HepG2 (cell line): ENCODE data around the gene UBASH3A. TPM values are rescaled to one million over a fixed set of nuclear protein-coding genes. Genes with fewer than 3 reads are reported as not detected.

Source experiments
- ATAC-seq: fragments of 200-7000 bp; cut with Tn5 transposase; 3 replicates; pipeline ENCODE4 v1.9.1; 2020; ENCODE audit warnings: mild to moderate bottlenecking, moderate library complexity
- BruUV-seq: library from RNA; stranded (reverse); fragments of 400-500 nt; replicated peaks from 2 replicates; lab custom pipeline; 2021; lab: Mats Ljungman, UMichigan
- CTCF ChIA-PET: fragments of 300-600 bp; formaldehyde crosslinking; extraction: SDS; loops from one replicate; lab custom pipeline; 2021; ENCODE audit warnings: low total read pairs, inconsistent platforms, low intra/inter-chr PET ratio; lab: Yijun Ruan, JAX
- POLR2A ChIA-PET: fragments of 350-600 bp; sonication (Branson Sonifier 250); formaldehyde crosslinking; loops from one replicate; lab custom pipeline; 2020; ENCODE audit warnings: antibody characterized with exemption, inconsistent platforms; lab: Yijun Ruan, JAX
- DNase-seq: peaks from one replicate; pipeline ENCODE4 v3.0.0-alpha.2; 2015; ENCODE audit warnings: low spot score
- FAIRE-seq: peaks from 3 replicates; lab custom pipeline; 2011; peaks lifted over from hg19 to GRCh38; lab: Jason Lieb, UNC
- H2AFZ ChIP-seq: one replicate; pipeline ENCODE4 v1.6.1; 2011; ENCODE audit warnings: low read length, inconsistent platforms
- H3K27ac ChIP-seq: fragments of 300-600 bp; 3 replicates; pipeline ENCODE4 v1.8.0; 2011; ENCODE audit warnings: mixed run types, mild to moderate bottlenecking, mixed read lengths, low read length, inconsistent platforms; ENCODE audit not compliant: insufficient read depth; ENCODE audit errors: extremely low read length
- H3K27me3 ChIP-seq, 2 experiments: fragments of 200-600 bp in 1 of 2; 2 replicates in 1 of 2; 3 replicates in 1 of 2; pipeline versions ENCODE4 v1.6.0 to v1.8.0; 2011; ENCODE audit warnings: low read length in 2 of 2, mild to moderate bottlenecking in 2 of 2, moderate library complexity in 2 of 2, inconsistent platforms in 1 of 2; ENCODE audit not compliant: insufficient read depth in 2 of 2, control insufficient read depth in 1 of 2
- H3K36me3 ChIP-seq, 2 experiments: fragments of 200-600 bp in 1 of 2; replicated peaks in 1 of 2; 2 replicates in 1 of 2; 3 replicates in 1 of 2; pipeline versions ENCODE4 v1.5.1 to v1.8.0; 2011; ENCODE audit warnings: low read length in 2 of 2, inconsistent platforms in 1 of 2; ENCODE audit not compliant: insufficient read depth in 2 of 2, control insufficient read depth in 1 of 2
- H3K4me1 ChIP-seq: 2 replicates; pipeline ENCODE4 v1.5.1; 2012; ENCODE audit warnings: low read length, inconsistent platforms; ENCODE audit not compliant: insufficient read depth
- H3K4me2 ChIP-seq: 2 replicates; pipeline ENCODE4 v1.6.0; 2011; ENCODE audit warnings: low read depth, low read length, inconsistent platforms
- H3K4me3 ChIP-seq, 3 experiments: fragments of 200-600 bp in 1 of 3; sonication (generic), shearing (Covaris generic) in 1 of 3; replicated peaks in 1 of 3; 2 replicates each; pipeline ENCODE4 v1.5.1; 2011 to 2016; ENCODE audit warnings: low read length in 3 of 3, inconsistent platforms in 2 of 3, low read depth in 2 of 3, mild to moderate bottlenecking in 2 of 3, control low read depth in 1 of 3, mixed read lengths in 1 of 3; ENCODE audit not compliant: insufficient read depth in 1 of 3
- H3K79me2 ChIP-seq: one replicate; pipeline ENCODE4 v1.6.1; 2011; ENCODE audit warnings: low read length, inconsistent platforms; ENCODE audit not compliant: insufficient read depth
- H3K9ac ChIP-seq: 2 replicates; pipeline ENCODE4 v1.6.0; 2011; ENCODE audit warnings: mild to moderate bottlenecking, low read depth, low read length, inconsistent platforms; ENCODE audit not compliant: insufficient read depth
- H3K9me3 ChIP-seq: 2 replicates; pipeline ENCODE4 v1.5.1; 2012; ENCODE audit warnings: mild to moderate bottlenecking, low read length
- H4K20me1 ChIP-seq: 2 replicates; pipeline ENCODE4 v1.6.0; 2011; ENCODE audit warnings: inconsistent platforms, mild to moderate bottlenecking, low read length, moderate library complexity; ENCODE audit not compliant: insufficient read depth
- BCL3 ChIP-seq: sonication (generic); formaldehyde crosslinking; IDR thresholded peaks from 2 replicates; pipeline ENCODE4 v1.5.1; 2020; ENCODE audit warnings: mild to moderate bottlenecking, missing genetic modification reagents, moderate library complexity
- BRCA1 ChIP-seq: sonication (generic); formaldehyde crosslinking; IDR thresholded peaks from 2 replicates; pipeline ENCODE4 v1.4.0; 2020; ENCODE audit warnings: missing genetic modification reagents
- CEBPB ChIP-seq: IDR thresholded peaks from 2 replicates; pipeline ENCODE4 v1.6.1; 2011; ENCODE audit warnings: low read depth, low read length, improper control_type of control experiment, borderline replicate concordance
- FOXK1 ChIP-seq: sonication (generic); formaldehyde crosslinking; IDR thresholded peaks from 2 replicates; pipeline ENCODE4 v1.4.0; 2020; ENCODE audit warnings: low read depth, missing genetic modification reagents, borderline replicate concordance
- PCBP2 ChIP-seq: fragments of 200-400 bp; formaldehyde crosslinking; optimal IDR thresholded peaks from 2 replicates; pipeline ENCODE3; 2018; ENCODE audit warnings: low read length, low read depth; ENCODE audit not compliant: poor library complexity, severe bottlenecking
- THAP11 ChIP-seq: IDR thresholded peaks from 2 replicates; pipeline ENCODE4 v1.6.1; 2016; ENCODE audit warnings: missing biosample characterization, missing genetic modification reagents
- ZBTB3 ChIP-seq: sonication (generic); formaldehyde crosslinking; IDR thresholded peaks from 2 replicates; pipeline ENCODE4 v1.4.0; 2020; ENCODE audit warnings: low read depth, mild to moderate bottlenecking, moderate library complexity, missing genetic modification reagents, borderline replicate concordance
- ZNF772 ChIP-seq: sonication (generic); formaldehyde crosslinking; IDR thresholded peaks from 2 replicates; pipeline ENCODE4 v1.5.0; 2020; ENCODE audit warnings: mild to moderate bottlenecking, missing genetic modification reagents
- WGBS: methylation state at CpG from one replicate; pipeline ENCODE4 v1.1.6; 2017; ENCODE audit warnings: low lambda C conversion rate; 5-methylcytosine and 5-hydroxymethylcytosine counted together
- in situ Hi-C: cut with HindIII; loops from 2 replicates; pipeline ENCODE4 v1.10.0; 2017; ENCODE audit warnings: low pct_unique_long_range_greater_than_20kb; ENCODE audit not compliant: extremely low pct_ligation_motif_present
- intact Hi-C: fragments of 100-400 bp; cut with micrococcal nuclease; formaldehyde crosslinking; loops from one replicate; pipeline ENCODE4 v1.10.0; 2022; ENCODE audit not compliant: unreplicated experiment
- polyA plus RNA-seq, 8 experiments: library from polyadenylated mRNA; depleted of rRNA in 3 of 8; stranded (reverse) in 7 of 8; unstranded in 1 of 8; fragments of >200 nt; fragmentation: Illumina TruSeq in 4 of 8; extraction: Trizol in 4 of 8; gene quantifications; 2 replicates each; pipeline versions ENCODE4 v1.2.1 to v1.2.3, GENCODE V29; 2011 to 2016; ENCODE audit warnings: low read depth in 4 of 8, missing spikeins in 1 of 8, mixed read lengths in 1 of 8; ENCODE audit not compliant: insufficient read depth in 1 of 8
- total RNA-seq, 5 experiments: library from RNA; depleted of rRNA; stranded (reverse); fragments of >200 nt; fragmentation: Illumina TruSeq; extraction: Trizol; gene quantifications; 2 replicates each; pipeline ENCODE4 v1.2.3, GENCODE V29; 2016; ENCODE audit warnings: low read depth in 1 of 5

Gene UBASH3A
- total and polyA plus RNA-seq, 2 of the 13 experiments (the other 11 are each of a cell fraction or from before 2014, with no cell fraction given): not detected

GRCh38 chr21:42376338-42376982 is 27.2 kb upstream of the UBASH3A start:
- DNase-seq (no peak), FAIRE-seq (no peak), ATAC-seq (no peak)
- H3K27ac ChIP-seq: no peak overlapping the region
- H4K20me1 ChIP-seq: no peaks in the 10 kb centered on the region
- no peak overlapping the region for H3K4me2 ChIP-seq
- POLR2A ChIA-PET: no interaction called here
- H3K4me3 ChIP-seq: no peak overlapping the region
- WGBS: 83% methylated on average over 30 of the region's 32 CpGs
- H3K9ac ChIP-seq: no peak overlapping the region
- no peaks in the 10 kb centered on the region for H3K27me3 ChIP-seq
- H3K9me3 ChIP-seq: no peaks in the 10 kb centered on the region
- in situ Hi-C loops: no loop called here
- CTCF ChIA-PET: no interaction called here
- no peaks in the 10 kb centered on the region for H3K36me3 ChIP-seq
- intact Hi-C loops: no loop called here
- H3K4me1 ChIP-seq: peaks cover 4% of the 10 kb centered on the region; the same call in 1 of the 2 replicates
- no peaks in the 10 kb centered on the region for H3K79me2 ChIP-seq
- TF ChIP-seq ZBTB3 (no peak), BCL3 (CRISPR knock-in tag) (no peak), PCBP2 (no peak), CEBPB (peak; percentile 44; the same call in 1 of the 2 replicates), ZNF772 (no peak), THAP11 (CRISPR knock-in tag) (no peak), BRCA1 (CRISPR knock-in tag) (no peak), FOXK1 (CRISPR knock-in tag) (no peak)
- H2AFZ ChIP-seq: no peak overlapping the region
- BruUV-seq: no TSS peak
